ENCODE results near the gene FARP2. TPM values are rescaled to one million over a fixed set of nuclear protein-coding genes. Genes with fewer than 3 reads are reported as not detected.

The FARP2 gene
- total RNA-seq, 1 donor from 2014 or later, result 57.1 TPM

DNA sequence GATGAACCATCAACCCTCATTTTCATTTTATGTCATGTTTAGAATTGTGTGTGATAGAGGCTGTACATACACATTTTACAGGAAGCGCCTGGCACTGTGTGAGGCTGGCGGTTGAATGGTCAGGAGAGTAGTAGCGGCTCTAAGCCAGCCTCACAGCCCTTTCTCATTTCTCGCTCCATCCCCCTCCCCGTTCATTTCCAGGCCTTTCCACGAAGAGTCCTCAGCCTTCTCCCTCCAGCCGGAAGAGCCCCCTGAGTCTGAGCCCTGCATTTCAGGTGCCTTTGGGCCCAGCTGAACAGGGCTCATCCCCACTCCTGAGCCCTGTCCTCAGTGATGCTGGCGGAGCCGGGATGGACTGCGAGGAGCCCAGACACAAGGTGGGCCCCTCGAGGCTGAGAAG, 100.5 kb downstream of the FARP2 start:
- H3K36me3 Mint-ChIP-seq (ENCODE audit: low read depth), result peaks cover 3% of the 10 kb centered on the region
- peak; percentile 70 for DNase-seq (ENCODE audit: low spot score)
- no peaks in the 10 kb centered on the region for H3K9me3 Mint-ChIP-seq (ENCODE audit: low read depth)
- no peaks in the 10 kb centered on the region for H3K4me1 Mint-ChIP-seq (ENCODE audit: low read depth)
- TF ChIP-seq CTCF (IDR thresholded peaks at IDR 0.05), result no peak
- H3K4me3 Mint-ChIP-seq (ENCODE audit: unreplicated experiment), result no peak overlapping the region
- H3K27me3 Mint-ChIP-seq (ENCODE audit: low read depth), result no peaks in the 10 kb centered on the region
- H3K27ac Mint-ChIP-seq (ENCODE audit: unreplicated experiment), result no peak overlapping the region

DNA sequence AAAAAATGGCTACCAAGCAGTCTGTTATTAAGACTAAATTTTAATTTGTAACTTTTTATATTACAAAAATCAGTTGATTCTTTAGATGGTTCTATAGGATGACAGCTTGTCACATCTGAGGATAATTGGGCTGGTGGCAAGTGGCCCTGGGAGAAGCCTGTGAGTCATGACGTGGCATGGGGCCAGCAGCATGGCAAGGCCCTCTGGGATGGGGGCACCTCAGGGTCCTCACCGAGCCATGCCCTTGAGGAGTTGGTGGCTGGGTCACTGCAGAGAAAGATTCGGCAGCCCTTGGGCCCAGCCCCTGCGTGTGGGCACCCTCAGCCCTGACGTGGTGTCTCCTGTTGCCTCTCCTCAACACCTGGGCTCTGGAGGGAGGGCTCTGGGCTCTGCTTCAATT, 102.6 kb downstream of the FARP2 start:
- H3K36me3 Mint-ChIP-seq (ENCODE audit: low read depth), result peaks cover 2% of the 10 kb centered on the region
- TF ChIP-seq CTCF (IDR thresholded peaks at IDR 0.05), result no peak
- H3K4me1 Mint-ChIP-seq (ENCODE audit: low read depth), result no peaks in the 10 kb centered on the region
- H3K9me3 Mint-ChIP-seq (ENCODE audit: low read depth), result no peaks in the 10 kb centered on the region
- H3K27ac Mint-ChIP-seq (ENCODE audit: unreplicated experiment), result no peak overlapping the region
- no peak overlapping the region for H3K4me3 Mint-ChIP-seq (ENCODE audit: unreplicated experiment)
- no peaks in the 10 kb centered on the region for H3K27me3 Mint-ChIP-seq (ENCODE audit: low read depth)
- DNase-seq (ENCODE audit: low spot score), result no peak

DNA sequence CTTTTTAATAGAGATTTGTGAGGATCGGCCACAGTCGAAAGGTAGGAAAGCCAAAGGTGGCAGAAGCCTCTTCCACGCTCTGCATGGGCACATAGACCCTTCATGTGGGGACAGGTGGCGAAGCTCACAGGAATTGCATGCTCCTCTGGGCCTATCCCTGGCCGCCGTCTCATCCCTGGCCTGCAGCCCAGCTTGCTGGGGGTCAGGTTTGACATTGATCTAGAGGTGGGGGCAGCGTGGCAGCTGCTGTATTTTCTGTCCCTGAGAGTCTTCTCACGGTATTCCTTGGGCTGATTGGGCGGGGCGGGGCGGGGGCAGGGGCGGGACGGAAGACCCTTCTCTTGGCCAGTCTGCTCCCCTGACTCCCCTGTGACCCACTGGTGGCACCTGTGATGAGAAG, 103.4 kb downstream of the FARP2 start:
- no peaks in the 10 kb centered on the region for H3K27me3 Mint-ChIP-seq (ENCODE audit: low read depth)
- DNase-seq (ENCODE audit: low spot score), result no peak
- no peaks in the 10 kb centered on the region for H3K9me3 Mint-ChIP-seq (ENCODE audit: low read depth)
- no peak overlapping the region for H3K27ac Mint-ChIP-seq (ENCODE audit: unreplicated experiment)
- H3K36me3 Mint-ChIP-seq (ENCODE audit: low read depth), result no peaks in the 10 kb centered on the region
- no peaks in the 10 kb centered on the region for H3K4me1 Mint-ChIP-seq (ENCODE audit: low read depth)
- no peak for TF ChIP-seq CTCF (IDR thresholded peaks at IDR 0.05)
- no peak overlapping the region for H3K4me3 Mint-ChIP-seq (ENCODE audit: unreplicated experiment)

DNA sequence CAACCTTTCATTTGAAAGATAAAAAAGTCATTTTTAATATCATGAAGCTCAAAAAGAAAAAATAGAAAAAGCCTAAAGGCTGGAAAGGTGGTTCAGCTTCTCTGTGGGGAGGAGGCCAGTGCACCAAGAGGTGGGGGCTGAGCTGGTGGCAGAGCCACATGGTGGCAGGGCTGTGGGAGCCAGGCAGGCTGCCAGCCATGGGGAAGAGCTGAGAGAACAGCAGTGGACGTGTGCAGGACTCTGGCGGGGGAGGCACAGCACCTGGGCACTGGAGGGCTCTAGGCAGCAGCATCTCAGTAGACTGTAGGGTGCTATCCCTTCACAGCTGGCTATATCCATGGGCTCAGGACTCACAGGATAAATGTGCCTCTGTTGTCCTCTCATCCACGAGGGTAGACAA, 104.5 kb downstream of the FARP2 start:
- Mint-ChIP-seq H3K4me3 (ENCODE audit: unreplicated experiment) (no peak overlapping the region), H3K27me3 (ENCODE audit: low read depth) (no peaks in the 10 kb centered on the region), H3K36me3 (ENCODE audit: low read depth) (no peaks in the 10 kb centered on the region), H3K9me3 (ENCODE audit: low read depth) (no peaks in the 10 kb centered on the region), H3K4me1 (ENCODE audit: low read depth) (no peaks in the 10 kb centered on the region), H3K27ac (ENCODE audit: unreplicated experiment) (no peak overlapping the region)
- no peak for DNase-seq (ENCODE audit: low spot score)
- TF ChIP-seq CTCF (IDR thresholded peaks at IDR 0.05), result no peak

DNA sequence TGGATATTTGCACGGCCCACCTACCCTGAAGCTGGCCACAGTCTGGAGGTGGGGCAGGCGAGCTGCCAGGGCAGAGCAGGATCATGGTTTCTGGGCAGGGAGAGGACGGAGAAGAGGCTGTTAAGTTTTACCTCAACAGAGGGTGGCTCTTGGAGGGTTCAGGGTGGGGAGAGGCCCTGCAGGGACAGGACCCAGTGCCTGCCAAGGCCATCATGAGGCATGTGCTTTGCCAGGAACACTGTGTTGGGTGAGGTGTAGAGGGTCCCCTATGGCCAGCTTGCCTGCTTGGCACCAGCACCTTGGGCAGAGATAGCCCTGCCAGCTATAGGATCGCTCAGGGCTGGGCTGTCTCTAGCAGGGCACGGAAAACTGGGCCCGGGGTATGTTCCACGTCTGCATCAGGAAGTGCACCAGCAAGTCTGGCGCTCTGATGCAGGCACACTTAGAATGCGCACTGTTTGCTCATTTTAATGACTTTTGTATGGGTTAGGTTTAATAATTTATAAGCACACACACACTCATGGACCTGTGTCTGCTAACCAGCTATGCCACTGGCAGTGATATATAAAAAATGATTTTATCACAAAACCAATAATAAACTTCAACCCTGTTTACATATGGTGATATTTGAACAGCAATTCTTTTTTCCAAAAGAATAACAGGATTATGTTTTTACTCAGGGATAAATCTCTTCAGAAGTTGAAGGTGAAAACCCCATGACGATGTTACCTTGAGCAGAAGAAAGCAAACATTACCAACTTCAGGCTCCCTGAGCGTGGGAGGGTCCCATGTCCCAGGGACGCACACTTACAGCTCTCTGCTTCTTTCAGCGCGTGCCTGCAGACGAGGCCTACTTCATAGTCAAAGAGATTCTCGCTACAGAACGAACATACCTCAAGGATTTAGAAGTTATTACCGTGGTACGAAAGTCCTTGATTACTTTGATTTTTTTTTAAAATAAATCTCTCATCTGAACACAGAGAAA, 105.9 kb downstream of the FARP2 start:
- H3K27ac Mint-ChIP-seq (ENCODE audit: unreplicated experiment), result no peak overlapping the region
- H3K27me3 Mint-ChIP-seq (ENCODE audit: low read depth), result no peaks in the 10 kb centered on the region
- no peaks in the 10 kb centered on the region for H3K4me1 Mint-ChIP-seq (ENCODE audit: low read depth)
- H3K4me3 Mint-ChIP-seq (ENCODE audit: unreplicated experiment), result no peak overlapping the region
- H3K36me3 Mint-ChIP-seq (ENCODE audit: low read depth), result no peaks in the 10 kb centered on the region
- TF ChIP-seq CTCF (IDR thresholded peaks at IDR 0.05), result no peak
- no peak for DNase-seq (ENCODE audit: low spot score)
- no peaks in the 10 kb centered on the region for H3K9me3 Mint-ChIP-seq (ENCODE audit: low read depth)

All from chondrocyte (in vitro differentiated cells).